GM23248 (cell line): ENCODE results near the gene TP53.

Experiments used
- EZH2 ChIP-seq: fragments of 200-600 bp; sonication (generic); IDR thresholded peaks from 2 replicates; pipeline ENCODE4 v1.6.1; 2018; ENCODE audit warnings: antibody characterized with exemption, mild to moderate bottlenecking; ENCODE audit not compliant: insufficient read depth, poor library complexity, severe bottlenecking
- EZH2phosphoT487 ChIP-seq: fragments of 200-600 bp; sonication (generic); IDR thresholded peaks from 2 replicates; pipeline ENCODE4 v1.6.1; 2018; ENCODE audit warnings: antibody characterized with exemption, moderate library complexity, mild to moderate bottlenecking, low read depth; ENCODE audit not compliant: insufficient read depth

DNA sequence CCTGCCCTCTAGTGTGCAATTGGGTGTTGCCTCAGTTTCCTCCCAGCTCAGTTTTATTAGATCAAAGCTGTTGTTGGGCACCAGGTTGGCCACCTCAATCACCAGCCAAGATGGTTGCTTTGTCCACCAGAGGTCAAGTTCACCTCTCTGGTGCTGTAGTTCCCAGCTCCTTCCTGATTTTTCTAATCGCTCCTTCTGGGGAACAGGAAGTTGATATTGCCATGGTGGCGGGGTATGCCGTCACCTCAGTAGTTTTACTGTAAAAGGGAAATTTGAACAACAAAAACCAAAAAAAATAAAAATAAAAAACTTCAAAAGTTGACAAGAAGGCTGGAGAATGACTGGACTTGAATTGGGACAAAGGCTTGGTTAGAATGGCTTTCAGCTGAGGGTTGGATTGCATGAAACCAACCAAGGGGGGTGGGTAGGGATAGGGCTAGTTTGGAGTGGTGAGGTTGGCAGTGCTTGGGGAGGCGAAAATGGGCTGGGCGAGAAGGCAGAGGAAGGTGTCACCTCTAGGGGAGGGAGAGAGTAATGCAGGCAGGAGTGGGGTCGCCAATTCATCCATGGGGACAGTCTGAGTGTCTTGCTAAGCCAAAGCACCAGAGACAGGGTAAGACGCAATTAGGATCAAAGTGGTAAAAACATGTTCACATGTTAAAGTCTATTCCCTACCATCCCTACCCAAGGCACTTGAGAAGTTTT, 23.9 kb upstream of the TP53 start:
- TF ChIP-seq EZH2phosphoT487 (no peak), EZH2 (no peak)
